ENCODE results near the gene MPP2.
"Not testable (repeated sequence)": the region's sequence is repeated elsewhere in the genome, so short reads cannot be mapped to it uniquely, and the experiment has no call there.

GRCh38 chr17:43894494-43894893 lies 12.8 kb downstream of the MPP2 start:
- TF ChIP-seq CTCF (IDR thresholded peaks at IDR 0.05; ENCODE audit: low read depth, low read length, poor library complexity, severe bottlenecking); EZH2phosphoT487 (IDR thresholded peaks at IDR 0.05; ENCODE audit: borderline replicate concordance, low read length): not testable (repeated sequence)
